Duodenal mucosa (tissue), 2 donors: ENCODE data around the gene TSPAN2.

Experiments
- H3K27ac ChIP-seq: one replicate; pipeline ENCODE4 v1.7.0; 2013; ENCODE audit warnings: low read depth, low read length
- H3K27me3 ChIP-seq, 2 donors: one replicate each; pipeline ENCODE4 v1.7.0; 2013; ENCODE audit warnings: low read length in 2 of 2, control low read depth in 1 of 2; ENCODE audit not compliant: insufficient read depth in 2 of 2, control insufficient read depth in 1 of 2
- H3K36me3 ChIP-seq, 2 donors: one replicate each; pipeline ENCODE4 v1.7.0; 2013; ENCODE audit warnings: low read length in 2 of 2, control low read depth in 1 of 2; ENCODE audit not compliant: insufficient read depth in 2 of 2, control insufficient read depth in 1 of 2
- H3K4me1 ChIP-seq, 2 donors: one replicate each; pipeline ENCODE4 v1.7.0; 2013; ENCODE audit warnings: low read length in 2 of 2, control low read depth in 1 of 2; ENCODE audit not compliant: insufficient read depth in 2 of 2, control insufficient read depth in 1 of 2
- H3K4me3 ChIP-seq, 2 donors: one replicate each; pipeline ENCODE4 v1.7.0; 2013; ENCODE audit warnings: low read length in 2 of 2, low read depth in 1 of 2
- H3K9ac ChIP-seq, 2 donors: one replicate each; pipeline ENCODE4 v1.7.0; 2013; ENCODE audit warnings: low read length in 2 of 2, low read depth in 1 of 2
- H3K9me3 ChIP-seq, 2 donors: one replicate each; pipeline ENCODE4 v1.7.0; 2013; ENCODE audit warnings: low read length in 2 of 2, control low read depth in 1 of 2; ENCODE audit not compliant: control insufficient read depth in 1 of 2

Gene TSPAN2

GRCh38 chr1:115013792-115014191 lies 75.5 kb downstream of the TSPAN2 start:
- H3K9me3 ChIP-seq, result no peaks in the 10 kb centered on the region
- H3K36me3 ChIP-seq, result no peaks in the 10 kb centered on the region
- no peak overlapping the region for H3K4me3 ChIP-seq
- H3K4me1 ChIP-seq, result no peaks in the 10 kb centered on the region
- no peaks in the 10 kb centered on the region for H3K27me3 ChIP-seq
- no peak overlapping the region for H3K27ac ChIP-seq
- no peak overlapping the region for H3K9ac ChIP-seq

GRCh38 chr1:115012434-115012833 lies 76.9 kb downstream of the TSPAN2 start:
- H3K4me3 ChIP-seq, result no peak overlapping the region

GRCh38 chr1:115012006-115012405 lies 77.3 kb downstream of the TSPAN2 start:
- Histone ChIP-seq H3K27ac (no peak overlapping the region), H3K9ac (no peak overlapping the region), H3K9me3 (no peaks in the 10 kb centered on the region), H3K27me3 (no peaks in the 10 kb centered on the region), H3K4me1 (no peaks in the 10 kb centered on the region), H3K4me3 (no peak overlapping the region), H3K36me3 (no peaks in the 10 kb centered on the region)

More at GRCh38 chr1:115012434-115012833, 76.9 kb downstream of the TSPAN2 start:
- Histone ChIP-seq H3K27ac (no peak overlapping the region), H3K9ac (no peak overlapping the region), H3K27me3 (no peaks in the 10 kb centered on the region), H3K9me3 (no peaks in the 10 kb centered on the region), H3K4me1 (no peaks in the 10 kb centered on the region), H3K36me3 (no peaks in the 10 kb centered on the region)

- Histone ChIP-seq H3K27ac (no peak overlapping the region), H3K36me3 (no peaks in the 10 kb centered on the region), H3K4me1 (no peaks in the 10 kb centered on the region), H3K9ac (no peak overlapping the region), H3K27me3 (no peaks in the 10 kb centered on the region), H3K4me3 (no peak overlapping the region), H3K9me3 (no peaks in the 10 kb centered on the region)
Observed at GRCh38 chr1:115006191-115006590, 83.1 kb downstream of the TSPAN2 start.
